Measurements from ENCODE around the gene CSTPP1. TPM values are rescaled to one million over a fixed set of nuclear protein-coding genes. Genes with fewer than 3 reads are reported as not detected.

CSTPP1 gene
- total RNA-seq, 4 donors from 2014 or later = 18.3 to 27.0 (median 24.6) TPM

- Histone ChIP-seq H3K27me3 (no peaks in the 10 kb centered on the region), H3K4me3 (no peak overlapping the region), H3K4me1 (no peaks in the 10 kb centered on the region), H3K9me3 (no peaks in the 10 kb centered on the region), H3K27ac (no peak overlapping the region), H3K36me3 (no peaks in the 10 kb centered on the region)
- intact Hi-C loops (cut with DNase I; ENCODE audit: low total_unique reads) (loop anchor here (5.0 kb wide), 1 partner anchor 463 kb away; no protein-coding TSS in a partner anchor), in situ Hi-C loops (cut with MboI; ENCODE audit: low pct_ligation_motif_present in 1 of 4, low pct_unique_long_range_greater_than_20kb in 1 of 4, low sequenced_read_pairs in 3 of 4) (no loop called here)
- DNase-seq = no peak
- TF ChIP-seq POLR2AphosphoS5 (IDR thresholded peaks at IDR 0.05) (no peak), POLR2A (IDR thresholded peaks at IDR 0.05) (no peak), EP300 (IDR thresholded peaks at IDR 0.05; ENCODE audit: low read depth) (no peak)
- TF ChIP-seq, protein P1, sequence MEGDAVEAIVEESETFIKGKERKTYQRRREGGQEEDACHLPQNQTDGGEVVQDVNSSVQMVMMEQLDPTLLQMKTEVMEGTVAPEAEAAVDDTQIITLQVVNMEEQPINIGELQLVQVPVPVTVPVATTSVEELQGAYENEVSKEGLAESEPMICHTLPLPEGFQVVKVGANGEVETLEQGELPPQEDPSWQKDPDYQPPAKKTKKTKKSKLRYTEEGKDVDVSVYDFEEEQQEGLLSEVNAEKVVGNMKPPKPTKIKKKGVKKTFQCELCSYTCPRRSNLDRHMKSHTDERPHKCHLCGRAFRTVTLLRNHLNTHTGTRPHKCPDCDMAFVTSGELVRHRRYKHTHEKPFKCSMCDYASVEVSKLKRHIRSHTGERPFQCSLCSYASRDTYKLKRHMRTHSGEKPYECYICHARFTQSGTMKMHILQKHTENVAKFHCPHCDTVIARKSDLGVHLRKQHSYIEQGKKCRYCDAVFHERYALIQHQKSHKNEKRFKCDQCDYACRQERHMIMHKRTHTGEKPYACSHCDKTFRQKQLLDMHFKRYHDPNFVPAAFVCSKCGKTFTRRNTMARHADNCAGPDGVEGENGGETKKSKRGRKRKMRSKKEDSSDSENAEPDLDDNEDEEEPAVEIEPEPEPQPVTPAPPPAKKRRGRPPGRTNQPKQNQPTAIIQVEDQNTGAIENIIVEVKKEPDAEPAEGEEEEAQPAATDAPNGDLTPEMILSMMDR (IDR thresholded peaks at IDR 0.05) = no peak
- 87 to 100% methylated on average over 1 to 15 of the region's 16 CpGs for WGBS, 2 donors (ENCODE audit: low coverage in 1 of 2)
Measured at GRCh38 chr11:46894506-46894905, 42.1 kb upstream of the CSTPP1 start.

GRCh38 chr11:46894961-46895360, 41.6 kb upstream of the CSTPP1 start:
- H3K36me3 ChIP-seq = no peaks in the 10 kb centered on the region
- no peak for DNase-seq
- TF ChIP-seq, protein P1 (IDR thresholded peaks at IDR 0.05) = no peak
- TF ChIP-seq EP300 (IDR thresholded peaks at IDR 0.05; ENCODE audit: low read depth) = no peak
- no peak for TF ChIP-seq POLR2AphosphoS5 (IDR thresholded peaks at IDR 0.05)
- no peak for TF ChIP-seq POLR2A (IDR thresholded peaks at IDR 0.05)
- intact Hi-C loops (cut with DNase I; ENCODE audit: low total_unique reads) (loop anchor here (5.0 kb wide), 1 partner anchor 462 kb away; no protein-coding TSS in a partner anchor), in situ Hi-C loops (cut with MboI; ENCODE audit: low pct_ligation_motif_present in 1 of 4, low pct_unique_long_range_greater_than_20kb in 1 of 4, low sequenced_read_pairs in 3 of 4) (no loop called here)
- WGBS, 2 donors (ENCODE audit: low coverage in 1 of 2) = 83 to 85% methylated on average over 2 to 10 of the region's 10 CpGs
- no peaks in the 10 kb centered on the region for H3K27me3 ChIP-seq
- H3K4me3 ChIP-seq = no peak overlapping the region
- no peaks in the 10 kb centered on the region for H3K4me1 ChIP-seq
- H3K9me3 ChIP-seq = no peaks in the 10 kb centered on the region
- H3K27ac ChIP-seq = no peak overlapping the region

DNA sequence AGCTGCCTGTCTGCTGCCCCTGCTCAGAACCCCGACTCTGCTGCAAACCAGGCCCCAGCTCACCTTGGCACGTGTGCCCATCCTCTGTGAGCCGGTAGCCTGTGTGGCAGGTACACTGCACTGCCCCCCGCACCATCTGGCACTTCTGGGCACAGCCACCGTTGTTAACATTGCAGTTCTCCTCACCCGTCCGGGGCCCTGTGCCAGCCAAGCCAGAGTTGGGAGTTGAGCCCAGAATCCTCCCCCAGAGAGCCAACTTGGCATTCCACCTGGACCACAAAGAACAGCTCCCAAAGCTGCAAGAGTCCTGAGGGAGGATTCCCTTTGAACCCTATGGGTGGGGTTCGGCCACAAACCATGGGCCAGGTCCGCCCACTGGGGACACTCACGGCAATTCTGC, 40.7 kb upstream of the CSTPP1 start:
- no peak overlapping the region for H3K4me3 ChIP-seq
- intact Hi-C loops (cut with DNase I; ENCODE audit: low total_unique reads) (no loop called here), in situ Hi-C loops (cut with MboI; ENCODE audit: low pct_ligation_motif_present in 1 of 4, low pct_unique_long_range_greater_than_20kb in 1 of 4, low sequenced_read_pairs in 3 of 4) (no loop called here)
- peak; percentile 20 for DNase-seq
- H3K27me3 ChIP-seq = no peaks in the 10 kb centered on the region
- H3K36me3 ChIP-seq = no peaks in the 10 kb centered on the region
- TF ChIP-seq, protein P1 (IDR thresholded peaks at IDR 0.05) = no peak
- TF ChIP-seq POLR2AphosphoS5 (IDR thresholded peaks at IDR 0.05) = no peak
- no peak for TF ChIP-seq EP300 (IDR thresholded peaks at IDR 0.05; ENCODE audit: low read depth)
- no peak for TF ChIP-seq POLR2A (IDR thresholded peaks at IDR 0.05)
- no peak overlapping the region for H3K27ac ChIP-seq
- WGBS, 2 donors (ENCODE audit: low coverage in 1 of 2) = 75% methylated on average over 8 of the region's 10 CpGs; no CpG with 5 or more reads in 1 of the 2 donors
- H3K4me1 ChIP-seq = no peaks in the 10 kb centered on the region
- no peaks in the 10 kb centered on the region for H3K9me3 ChIP-seq

DNA sequence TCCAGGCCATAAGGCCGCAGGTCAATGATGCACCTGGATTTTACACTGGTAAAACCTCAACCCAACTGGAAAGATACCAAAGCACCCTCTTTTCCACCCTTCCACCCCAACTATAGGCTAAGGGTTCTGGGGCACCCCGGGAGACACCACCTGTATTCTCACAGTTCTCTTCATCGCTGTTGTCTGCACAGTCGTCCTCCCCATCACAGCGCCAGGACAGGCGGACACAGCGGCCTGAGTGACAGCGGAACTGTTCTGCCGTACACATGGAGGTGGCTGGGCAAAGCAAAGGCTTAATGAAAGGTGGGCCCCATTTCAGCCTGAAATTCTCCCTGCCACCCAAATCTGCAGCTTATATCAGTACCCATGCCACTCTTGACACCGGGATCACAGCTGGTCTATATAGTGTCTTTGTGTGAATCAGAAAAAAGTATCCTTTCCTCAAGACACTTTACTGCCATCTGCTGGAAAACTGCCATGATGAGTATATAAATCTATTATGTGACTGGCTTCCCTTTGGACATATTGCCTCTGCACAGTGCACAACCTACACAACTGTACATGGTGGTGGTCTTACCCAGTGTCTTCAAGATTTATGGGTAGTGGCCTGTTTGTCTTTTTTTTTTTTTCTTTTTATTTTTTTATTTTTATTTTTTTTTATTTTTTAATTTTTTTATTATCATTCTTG, 39.7 kb upstream of the CSTPP1 start:
- no peak overlapping the region for H3K27ac ChIP-seq
- no peaks in the 10 kb centered on the region for H3K4me1 ChIP-seq
- H3K27me3 ChIP-seq = no peaks in the 10 kb centered on the region
- intact Hi-C loops (cut with DNase I; ENCODE audit: low total_unique reads) = no loop called here
- no peaks in the 10 kb centered on the region for H3K9me3 ChIP-seq
- WGBS, 2 donors (ENCODE audit: low coverage in 1 of 2) = 92% methylated on average over 10 of the region's 10 CpGs; no CpG with 5 or more reads in 1 of the 2 donors
- TF ChIP-seq POLR2A (IDR thresholded peaks at IDR 0.05) = no peak
- TF ChIP-seq, protein P1 (IDR thresholded peaks at IDR 0.05) = peak in 2 of 5 experiments; percentile 16 to 20
- no peaks in the 10 kb centered on the region for H3K36me3 ChIP-seq
- no peak overlapping the region for H3K4me3 ChIP-seq
- DNase-seq = no peak
- in situ Hi-C loops (cut with MboI; ENCODE audit: low pct_ligation_motif_present in 1 of 4, low pct_unique_long_range_greater_than_20kb in 1 of 4, low sequenced_read_pairs in 3 of 4) = no loop called here
